ENCODE data around the gene ARHGDIB. TPM values are rescaled to one million over a fixed set of nuclear protein-coding genes. Genes with fewer than 3 reads are reported as not detected.

The ARHGDIB gene
- polyA plus RNA-seq, 1 experiment, result 8.9 TPM

DNA sequence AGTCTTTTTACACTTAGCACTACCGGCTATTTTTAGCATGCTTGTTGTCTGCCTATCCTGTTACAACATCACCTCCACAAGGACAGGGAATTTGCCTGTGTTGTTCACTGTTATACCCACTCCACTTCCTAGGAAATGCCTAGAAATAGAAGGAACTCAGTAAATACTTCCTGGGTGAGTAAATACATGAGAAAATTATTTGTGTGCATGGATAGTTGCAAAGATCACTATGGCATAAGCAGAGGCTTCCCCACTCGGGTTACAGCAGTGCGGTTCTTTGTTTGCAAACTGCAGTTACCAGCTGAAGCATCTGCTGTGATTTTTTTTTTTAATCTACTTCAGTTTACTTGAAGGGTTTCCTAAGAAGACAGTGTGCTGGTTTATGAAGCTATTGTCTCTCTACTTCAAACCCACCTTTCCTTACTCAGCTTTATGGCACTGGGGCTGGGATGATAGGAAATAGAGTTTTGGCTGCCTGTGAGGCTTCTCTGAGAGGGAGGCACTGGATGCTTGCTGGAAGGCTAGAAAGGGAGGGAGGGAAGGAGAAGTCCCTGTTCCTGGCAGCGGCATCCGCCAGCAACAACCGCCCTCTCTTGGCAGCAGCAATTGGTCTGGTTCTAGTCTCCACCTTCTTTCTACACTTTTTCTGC lies 40.5 kb upstream of the ARHGDIB start:
- no peak for DNase-seq (ENCODE audit: low read depth, low spot score)
- H3K27me3 ChIP-seq (ENCODE audit: control insufficient read depth, insufficient read depth, low read length), result no peaks in the 10 kb centered on the region
- no peak overlapping the region for H3K4me3 ChIP-seq (ENCODE audit: low read depth, low read length)
- ChIA-PET POLR2A (interaction anchor here (0.6 kb wide), 1 partner anchor 15 kb away, joined by 13 read pairs; no protein-coding TSS in a partner anchor), CTCF (interaction anchor here (0.5 to 1.7 kb wide), 4 partner anchors 86 to 219 kb away, joined by 3 to 10 read pairs (median 6); partner anchors contain the start of gene RERG)
- TF ChIP-seq, protein P1, sequence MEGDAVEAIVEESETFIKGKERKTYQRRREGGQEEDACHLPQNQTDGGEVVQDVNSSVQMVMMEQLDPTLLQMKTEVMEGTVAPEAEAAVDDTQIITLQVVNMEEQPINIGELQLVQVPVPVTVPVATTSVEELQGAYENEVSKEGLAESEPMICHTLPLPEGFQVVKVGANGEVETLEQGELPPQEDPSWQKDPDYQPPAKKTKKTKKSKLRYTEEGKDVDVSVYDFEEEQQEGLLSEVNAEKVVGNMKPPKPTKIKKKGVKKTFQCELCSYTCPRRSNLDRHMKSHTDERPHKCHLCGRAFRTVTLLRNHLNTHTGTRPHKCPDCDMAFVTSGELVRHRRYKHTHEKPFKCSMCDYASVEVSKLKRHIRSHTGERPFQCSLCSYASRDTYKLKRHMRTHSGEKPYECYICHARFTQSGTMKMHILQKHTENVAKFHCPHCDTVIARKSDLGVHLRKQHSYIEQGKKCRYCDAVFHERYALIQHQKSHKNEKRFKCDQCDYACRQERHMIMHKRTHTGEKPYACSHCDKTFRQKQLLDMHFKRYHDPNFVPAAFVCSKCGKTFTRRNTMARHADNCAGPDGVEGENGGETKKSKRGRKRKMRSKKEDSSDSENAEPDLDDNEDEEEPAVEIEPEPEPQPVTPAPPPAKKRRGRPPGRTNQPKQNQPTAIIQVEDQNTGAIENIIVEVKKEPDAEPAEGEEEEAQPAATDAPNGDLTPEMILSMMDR (IDR thresholded peaks at IDR 0.05; ENCODE audit: low read depth, low read length), result no peak
- H3K27ac ChIP-seq (ENCODE audit: low read depth, low read length), result no peak overlapping the region
- no peaks in the 10 kb centered on the region for H3K9me3 ChIP-seq (ENCODE audit: control insufficient read depth, insufficient read depth, low read length)

DNA sequence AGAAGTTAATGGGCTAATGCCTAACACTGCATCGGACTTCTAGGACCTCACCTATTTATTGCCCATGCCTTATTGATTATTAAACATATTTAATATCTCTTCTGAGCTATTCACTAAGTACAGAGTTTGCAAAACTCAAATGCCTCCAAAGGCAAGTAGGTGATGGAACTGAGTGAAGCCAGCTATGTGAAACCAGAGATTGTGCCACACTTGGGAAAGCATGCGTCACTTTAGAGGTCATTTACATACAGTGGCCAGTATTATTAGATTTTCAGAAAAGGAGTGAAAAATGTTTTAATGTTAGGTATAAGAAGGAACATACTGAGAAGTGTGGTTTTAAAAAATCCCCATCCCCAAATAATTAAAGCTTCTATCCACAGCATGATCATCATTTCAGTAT lies 39.2 kb upstream of the ARHGDIB start:
- Histone ChIP-seq H3K4me3 (ENCODE audit: low read depth, low read length) (no peak overlapping the region), H3K9me3 (ENCODE audit: control insufficient read depth, insufficient read depth, low read length) (no peaks in the 10 kb centered on the region), H3K27ac (ENCODE audit: low read depth, low read length) (no peak overlapping the region), H3K27me3 (ENCODE audit: control insufficient read depth, insufficient read depth, low read length) (no peaks in the 10 kb centered on the region)
- no peak for DNase-seq (ENCODE audit: low read depth, low spot score)
- TF ChIP-seq, protein P1 (IDR thresholded peaks at IDR 0.05; ENCODE audit: low read depth, low read length), result no peak
- POLR2A ChIA-PET, result no interaction called here
- CTCF ChIA-PET, result interaction anchor here (1.2 to 1.7 kb wide), 2 partner anchors 155 to 156 kb away, joined by 3 to 10 read pairs; no protein-coding TSS in a partner anchor

DNA sequence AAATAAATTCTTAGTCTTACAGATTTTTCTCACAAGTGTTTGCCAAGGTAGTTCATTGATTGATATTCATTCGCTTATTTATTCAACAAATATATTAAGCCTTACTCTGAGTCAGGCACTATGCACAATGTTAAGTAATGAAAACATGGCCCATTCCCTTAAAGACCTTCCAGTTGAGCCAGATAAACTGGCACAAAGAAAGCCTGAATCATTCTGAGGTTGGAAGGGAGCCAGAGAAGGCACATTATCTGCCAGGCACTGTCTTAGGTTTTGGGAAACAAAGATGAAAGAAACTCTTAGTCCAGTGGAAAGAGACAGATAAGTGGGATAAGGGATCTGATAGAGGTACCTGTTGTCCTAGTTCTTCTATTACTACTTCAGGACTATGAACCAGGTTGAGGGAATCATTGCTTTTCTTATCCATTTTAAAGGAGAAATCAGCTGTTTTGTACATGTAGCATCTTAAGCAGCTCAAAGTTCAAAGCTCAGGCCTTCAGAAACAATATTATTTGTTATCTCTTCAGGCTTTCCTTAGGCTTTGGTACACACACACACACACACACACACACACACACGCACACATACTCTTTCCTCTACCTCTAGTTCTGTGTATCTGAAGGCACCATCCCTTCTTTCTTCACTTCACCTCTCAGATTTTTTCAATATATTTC lies 38.4 kb upstream of the ARHGDIB start:
- DNase-seq (ENCODE audit: low read depth, low spot score), result no peak
- ChIA-PET CTCF (no interaction called here), POLR2A (no interaction called here)
- Histone ChIP-seq H3K27me3 (ENCODE audit: control insufficient read depth, insufficient read depth, low read length) (no peaks in the 10 kb centered on the region), H3K9me3 (ENCODE audit: control insufficient read depth, insufficient read depth, low read length) (no peaks in the 10 kb centered on the region), H3K4me3 (ENCODE audit: low read depth, low read length) (no peak overlapping the region), H3K27ac (ENCODE audit: low read depth, low read length) (no peak overlapping the region)
- TF ChIP-seq, protein P1 (IDR thresholded peaks at IDR 0.05; ENCODE audit: low read depth, low read length), result no peak

DNA sequence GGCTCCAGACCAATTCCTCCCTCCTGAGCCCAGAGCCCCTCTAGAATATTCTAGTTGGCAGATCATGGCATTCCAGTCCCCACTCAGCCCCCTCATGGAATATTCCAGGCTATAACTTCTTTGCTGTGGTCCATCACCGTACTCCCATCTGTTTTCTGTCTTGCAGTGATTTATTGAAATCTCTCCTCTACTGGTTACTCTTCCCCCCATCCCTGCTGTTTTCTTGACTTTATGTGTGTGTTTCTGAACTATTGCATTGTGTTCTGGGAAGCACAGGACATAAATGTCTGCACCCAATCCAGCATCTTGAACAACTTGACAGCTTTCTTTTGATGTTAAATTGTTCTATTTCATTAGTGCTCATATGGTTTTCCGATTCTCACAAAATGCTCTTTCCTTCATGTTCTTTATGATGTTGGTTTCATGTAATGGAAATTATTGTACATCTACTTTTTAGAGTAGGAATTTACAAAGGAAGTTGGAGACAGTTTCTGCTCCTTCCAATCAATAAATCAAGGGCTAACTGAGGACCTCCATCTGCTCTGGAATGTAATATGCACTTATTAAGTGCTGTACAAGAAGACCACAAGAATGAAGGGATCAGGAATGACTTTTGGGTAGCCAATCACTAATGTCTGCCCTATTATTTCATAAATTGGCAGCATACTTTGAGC lies 37.8 kb upstream of the ARHGDIB start:
- Histone ChIP-seq H3K27me3 (ENCODE audit: control insufficient read depth, insufficient read depth, low read length) (no peaks in the 10 kb centered on the region), H3K9me3 (ENCODE audit: control insufficient read depth, insufficient read depth, low read length) (no peaks in the 10 kb centered on the region), H3K4me3 (ENCODE audit: low read depth, low read length) (no peak overlapping the region), H3K27ac (ENCODE audit: low read depth, low read length) (no peak overlapping the region)
- TF ChIP-seq, protein P1 (IDR thresholded peaks at IDR 0.05; ENCODE audit: low read depth, low read length), result no peak
- POLR2A ChIA-PET, result no interaction called here
- CTCF ChIA-PET, result interaction anchor here (1.2 to 1.5 kb wide), 2 partner anchors 153 to 370 kb away, joined by 3 to 4 read pairs; no protein-coding TSS in a partner anchor
- DNase-seq (ENCODE audit: low read depth, low spot score), result no peak
